ENCODE results near the gene NCAPD3.

DNA sequence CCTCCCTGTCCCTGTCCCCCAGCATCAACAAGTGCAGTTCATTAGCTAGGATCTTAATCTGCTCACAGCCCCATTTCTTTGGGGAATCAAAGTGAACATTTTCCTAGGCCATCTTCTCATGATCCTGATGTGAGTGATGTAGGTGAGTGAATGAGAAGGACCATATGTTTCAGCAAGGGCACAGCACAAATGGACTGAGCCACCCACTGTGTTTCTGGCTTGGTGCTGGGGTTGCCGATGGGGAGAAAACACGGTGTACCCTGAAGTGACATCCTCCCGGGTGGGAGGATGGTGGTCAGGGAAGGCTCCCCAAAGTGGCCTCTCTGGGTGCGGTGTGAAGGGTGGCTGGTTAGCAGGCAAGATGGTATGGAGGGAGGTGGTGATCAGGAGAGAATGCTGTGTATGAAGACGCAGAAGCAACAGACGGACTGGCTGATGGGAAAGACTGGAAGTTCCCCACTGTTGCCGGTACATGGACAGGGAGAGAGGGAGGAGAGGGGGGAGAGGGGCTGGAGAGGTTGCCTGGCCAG lies 82.7 kb downstream of the NCAPD3 start:
- TF ChIP-seq POLR2AphosphoS5 (IDR thresholded peaks at IDR 0.05; ENCODE audit: borderline replicate concordance, low read depth, low read length) (no peak), EZH2 (IDR thresholded peaks at IDR 0.05) (no peak)
